Vagina (tissue), 2 donors: ENCODE results near the gene ARR3. TPM values are rescaled to one million over a fixed set of nuclear protein-coding genes. Genes with fewer than 3 reads are reported as not detected.

Experiments used
- DNase-seq, 2 donors: peaks; one replicate each; pipeline ENCODE4 v3.0.0-alpha.2; 2017; ENCODE audit errors: extremely low spot score in 2 of 2
- H3K27ac ChIP-seq: fragments of 200-600 bp; sonication (generic); one replicate; pipeline ENCODE4 v1.5.1; 2019
- H3K27me3 ChIP-seq: fragments of 200-600 bp; sonication (generic); one replicate; pipeline ENCODE4 v1.5.1; 2019
- H3K36me3 ChIP-seq, 2 donors: fragments of 200-600 bp; sonication (generic); one replicate each; pipeline ENCODE4 v1.5.1; 2017 to 2019
- H3K4me1 ChIP-seq: fragments of 200-600 bp; sonication (generic); one replicate; pipeline ENCODE4 v1.5.1; 2019
- H3K4me3 ChIP-seq, 2 donors: fragments of 200-600 bp; sonication (generic); 1 replicate in 1 of 2; 2 replicates in 1 of 2; pipeline ENCODE4 v1.5.1; 2016 to 2019
- H3K9me3 ChIP-seq: fragments of 200-600 bp; sonication (generic); one replicate; pipeline ENCODE4 v1.5.1; 2019
- CTCF ChIP-seq, 3 experiments: fragments of 450-650 bp in 2 of 3; fragments of 200-600 bp in 1 of 3; sonication (generic) in 1 of 3; IDR thresholded peaks; one replicate each; pipeline ENCODE4 v1.5.1; 2017 to 2019; ENCODE audit warnings: antibody characterized with exemption in 3 of 3, mild to moderate bottlenecking in 2 of 3, moderate library complexity in 2 of 3
- POLR2A ChIP-seq, 2 donors: fragments of 450-650 bp; IDR thresholded peaks; one replicate each; pipeline ENCODE4 v1.6.1; 2017; ENCODE audit warnings: antibody characterized with exemption in 2 of 2, mild to moderate bottlenecking in 2 of 2, moderate library complexity in 2 of 2
- POLR2AphosphoS5 ChIP-seq, 2 donors: sonication (generic); formaldehyde crosslinking; IDR thresholded peaks; one replicate each; pipeline ENCODE4 v1.9.0; 2017; ENCODE audit warnings: antibody characterized with exemption in 2 of 2, mild to moderate bottlenecking in 2 of 2, low read depth in 1 of 2; ENCODE audit not compliant: insufficient read depth in 1 of 2
- intact Hi-C: fragments of 100-400 bp; cut with DNase I; formaldehyde crosslinking; loops from one replicate; pipeline ENCODE4 v1.15.1; 2023
- total RNA-seq: library from RNA; depleted of rRNA; stranded (reverse); fragments of >200 nt; gene quantifications from one replicate; pipeline ENCODE4 v1.2.3, GENCODE V29; 2016

The ARR3 gene
- total RNA-seq = not detected

GRCh38 chrX:70268034-70268433, at the start of gene ARR3:
Gene ARR3 (plus strand): TSS chrX:70268334. CDS start chrX:70269386, 1,052 bp downstream.
- intact Hi-C loops = no loop called here
- no peaks in the 10 kb centered on the region for H3K4me1 ChIP-seq
- no peak for TF ChIP-seq CTCF (IDR thresholded peaks at IDR 0.05)
- no peak for TF ChIP-seq POLR2AphosphoS5 (IDR thresholded peaks at IDR 0.05; ENCODE audit: insufficient read depth in 1 of 2, low read depth in 1 of 2)
- no peak for TF ChIP-seq POLR2A (IDR thresholded peaks at IDR 0.05)
- no peaks in the 10 kb centered on the region for H3K9me3 ChIP-seq
- DNase-seq = no peak
- H3K27ac ChIP-seq = no peak within 1 kb of the TSS
- no peaks in the 10 kb centered on the region for H3K27me3 ChIP-seq
- H3K36me3 ChIP-seq = no peaks in the 10 kb centered on the region
- no peak within 1 kb of the TSS for H3K4me3 ChIP-seq

GRCh38 chrX:70219938-70220764, 48.0 kb upstream of the ARR3 start:
- no peak for DNase-seq
- Histone ChIP-seq H3K4me3 (no peak overlapping the region), H3K36me3 (no peaks in the 10 kb centered on the region), H3K27ac (no peak overlapping the region), H3K4me1 (no peaks in the 10 kb centered on the region), H3K9me3 (no peaks in the 10 kb centered on the region), H3K27me3 (no peaks in the 10 kb centered on the region)
- TF ChIP-seq POLR2AphosphoS5 (IDR thresholded peaks at IDR 0.05; ENCODE audit: insufficient read depth in 1 of 2, low read depth in 1 of 2) = peak in 1 of 2 donors; percentile 51
- TF ChIP-seq CTCF (IDR thresholded peaks at IDR 0.05) = no peak
- no peak for TF ChIP-seq POLR2A (IDR thresholded peaks at IDR 0.05)
- intact Hi-C loops = no loop called here

GRCh38 chrX:70226048-70226447, 42.1 kb upstream of the ARR3 start:
- Histone ChIP-seq H3K36me3 (no peaks in the 10 kb centered on the region), H3K4me1 (no peaks in the 10 kb centered on the region), H3K4me3 (no peak overlapping the region), H3K27me3 (no peaks in the 10 kb centered on the region), H3K27ac (no peak overlapping the region), H3K9me3 (no peaks in the 10 kb centered on the region)
- TF ChIP-seq POLR2A (IDR thresholded peaks at IDR 0.05) (no peak), POLR2AphosphoS5 (IDR thresholded peaks at IDR 0.05; ENCODE audit: insufficient read depth in 1 of 2, low read depth in 1 of 2) (no peak), CTCF (IDR thresholded peaks at IDR 0.05) (no peak)
- DNase-seq = no peak
- intact Hi-C loops = no loop called here

GRCh38 chrX:70226687-70227086, 41.4 kb upstream of the ARR3 start:
- DNase-seq = no peak
- no peak overlapping the region for H3K27ac ChIP-seq
- intact Hi-C loops = no loop called here
- no peaks in the 10 kb centered on the region for H3K9me3 ChIP-seq
- no peaks in the 10 kb centered on the region for H3K27me3 ChIP-seq
- no peak for TF ChIP-seq POLR2AphosphoS5 (IDR thresholded peaks at IDR 0.05; ENCODE audit: insufficient read depth in 1 of 2, low read depth in 1 of 2)
- no peak for TF ChIP-seq POLR2A (IDR thresholded peaks at IDR 0.05)
- TF ChIP-seq CTCF (IDR thresholded peaks at IDR 0.05) = no peak
- H3K4me3 ChIP-seq = no peak overlapping the region
- H3K4me1 ChIP-seq = no peaks in the 10 kb centered on the region
- no peaks in the 10 kb centered on the region for H3K36me3 ChIP-seq

GRCh38 chrX:70231666-70232065, 36.5 kb upstream of the ARR3 start:
- no peak overlapping the region for H3K4me3 ChIP-seq
- H3K9me3 ChIP-seq = no peaks in the 10 kb centered on the region
- intact Hi-C loops = no loop called here
- no peaks in the 10 kb centered on the region for H3K27me3 ChIP-seq
- no peak overlapping the region for H3K27ac ChIP-seq
- DNase-seq = no peak
- no peaks in the 10 kb centered on the region for H3K4me1 ChIP-seq
- no peak for TF ChIP-seq POLR2AphosphoS5 (IDR thresholded peaks at IDR 0.05; ENCODE audit: insufficient read depth in 1 of 2, low read depth in 1 of 2)
- TF ChIP-seq POLR2A (IDR thresholded peaks at IDR 0.05) = no peak
- no peak for TF ChIP-seq CTCF (IDR thresholded peaks at IDR 0.05)
- H3K36me3 ChIP-seq = no peaks in the 10 kb centered on the region
